HG02852 (cell line): Measurements from ENCODE around the gene MCRS1.
"Not testable (repeated sequence)": the region's sequence is repeated elsewhere in the genome, so short reads cannot be mapped to it uniquely, and the experiment has no call there.

Source experiments
- ATAC-seq: cut with Tn5 transposase; IDR thresholded peaks from one replicate; pipeline ENCODE4 v1.9.1; 2021; ENCODE audit warnings: mild to moderate bottlenecking, moderate library complexity; ENCODE audit not compliant: unreplicated experiment

MCRS1 gene

GRCh38 chr12:49542592-49543160 lies 25.3 kb downstream of the MCRS1 start:
- ATAC-seq: no peak

GRCh38 chr12:49541911-49542505 lies 25.9 kb downstream of the MCRS1 start:
- no peak for ATAC-seq

GRCh38 chr12:49541140-49541861 lies 26.6 kb downstream of the MCRS1 start:
- ATAC-seq: no peak

GRCh38 chr12:49540229-49541139 lies 27.5 kb downstream of the MCRS1 start:
- no peak for ATAC-seq

- ATAC-seq: no peak
Observed at GRCh38 chr12:49539406-49540228, 28.3 kb downstream of the MCRS1 start.

GRCh38 chr12:49538510-49539403 lies 29.2 kb downstream of the MCRS1 start, which contains the start of gene KCNH3:
KCNH3 (plus strand) TSS chr12:49539030; CDS start chr12:49539417, 387 bp downstream.
- ATAC-seq: no peak

- ATAC-seq: no peak
Observed at GRCh38 chr12:49537752-49538509, 30.0 kb downstream of the MCRS1 start.

- no peak for ATAC-seq
Observed at GRCh38 chr12:49537231-49537751, 30.7 kb downstream of the MCRS1 start.

- ATAC-seq: no peak
Observed at GRCh38 chr12:49536526-49537071, 31.3 kb downstream of the MCRS1 start.

GRCh38 chr12:49535921-49536525 lies 31.9 kb downstream of the MCRS1 start:
- ATAC-seq: no peak

GRCh38 chr12:49534731-49535278 lies 33.1 kb downstream of the MCRS1 start:
- no peak for ATAC-seq

- not testable (repeated sequence) for ATAC-seq
Observed at GRCh38 chr12:49534122-49534521, 33.8 kb downstream of the MCRS1 start.

- ATAC-seq: no peak
Observed at GRCh38 chr12:49533331-49533730, 34.6 kb downstream of the MCRS1 start.

GRCh38 chr12:49531745-49532144 lies 36.2 kb downstream of the MCRS1 start:
- no peak for ATAC-seq

- no peak for ATAC-seq
Observed at GRCh38 chr12:49529414-49529813, 38.5 kb downstream of the MCRS1 start.

GRCh38 chr12:49527361-49528130 lies 40.4 kb downstream of the MCRS1 start:
- ATAC-seq: no peak

GRCh38 chr12:49525942-49526341 lies 42.0 kb downstream of the MCRS1 start:
- no peak for ATAC-seq
